ENCODE results near the gene ELL2. TPM values are rescaled to one million over a fixed set of nuclear protein-coding genes. Genes with fewer than 3 reads are reported as not detected.

The ELL2 gene
- total and polyA plus RNA-seq, 12 donors = 10.5 to 68.2 (median 27.2) TPM

DNA sequence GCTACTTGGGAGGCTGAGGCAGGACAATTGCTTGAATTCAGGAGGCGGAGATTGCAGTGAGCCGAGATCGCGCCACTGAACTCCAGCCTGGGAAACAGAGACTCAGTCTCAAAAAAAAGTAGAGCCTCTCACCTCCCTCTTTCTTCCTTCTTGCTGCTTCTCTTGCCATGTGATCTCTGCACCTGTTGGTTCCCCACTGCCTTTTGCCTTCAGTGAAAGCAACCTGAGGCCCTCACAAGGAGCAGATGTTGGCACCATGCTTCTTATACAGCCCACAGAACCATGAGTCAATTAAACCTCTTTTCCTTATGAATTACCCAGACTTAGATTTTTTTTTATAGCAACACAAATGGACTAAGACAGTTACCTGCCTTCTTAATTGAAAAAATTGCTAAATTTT lies 93.5 kb downstream of the ELL2 start:
- Histone ChIP-seq H3K4me1 (peaks cover 0 to 63% (median 16%) of the 10 kb centered on the region in 9 donors), H3K27me3 (no peaks in the 10 kb centered on the region), H3K9me3 (no peaks in the 10 kb centered on the region), H3K4me3 (no peak overlapping the region), H3K36me3 (no peaks in the 10 kb centered on the region), H3K27ac (no peak overlapping the region)
- no peak for DNase-seq
- intact Hi-C loops (cut with DNase I) = loop anchor here in 3 of 10 donors (10.0 kb wide), 3 partner anchors 87 to 737 kb away; no protein-coding TSS in a partner anchor
- ATAC-seq = no peak
- TF ChIP-seq, protein P1, sequence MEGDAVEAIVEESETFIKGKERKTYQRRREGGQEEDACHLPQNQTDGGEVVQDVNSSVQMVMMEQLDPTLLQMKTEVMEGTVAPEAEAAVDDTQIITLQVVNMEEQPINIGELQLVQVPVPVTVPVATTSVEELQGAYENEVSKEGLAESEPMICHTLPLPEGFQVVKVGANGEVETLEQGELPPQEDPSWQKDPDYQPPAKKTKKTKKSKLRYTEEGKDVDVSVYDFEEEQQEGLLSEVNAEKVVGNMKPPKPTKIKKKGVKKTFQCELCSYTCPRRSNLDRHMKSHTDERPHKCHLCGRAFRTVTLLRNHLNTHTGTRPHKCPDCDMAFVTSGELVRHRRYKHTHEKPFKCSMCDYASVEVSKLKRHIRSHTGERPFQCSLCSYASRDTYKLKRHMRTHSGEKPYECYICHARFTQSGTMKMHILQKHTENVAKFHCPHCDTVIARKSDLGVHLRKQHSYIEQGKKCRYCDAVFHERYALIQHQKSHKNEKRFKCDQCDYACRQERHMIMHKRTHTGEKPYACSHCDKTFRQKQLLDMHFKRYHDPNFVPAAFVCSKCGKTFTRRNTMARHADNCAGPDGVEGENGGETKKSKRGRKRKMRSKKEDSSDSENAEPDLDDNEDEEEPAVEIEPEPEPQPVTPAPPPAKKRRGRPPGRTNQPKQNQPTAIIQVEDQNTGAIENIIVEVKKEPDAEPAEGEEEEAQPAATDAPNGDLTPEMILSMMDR (IDR thresholded peaks at IDR 0.05) = no peak
- WGBS, 2 donors = 99% methylated on average over 4 of the region's 4 CpGs

DNA sequence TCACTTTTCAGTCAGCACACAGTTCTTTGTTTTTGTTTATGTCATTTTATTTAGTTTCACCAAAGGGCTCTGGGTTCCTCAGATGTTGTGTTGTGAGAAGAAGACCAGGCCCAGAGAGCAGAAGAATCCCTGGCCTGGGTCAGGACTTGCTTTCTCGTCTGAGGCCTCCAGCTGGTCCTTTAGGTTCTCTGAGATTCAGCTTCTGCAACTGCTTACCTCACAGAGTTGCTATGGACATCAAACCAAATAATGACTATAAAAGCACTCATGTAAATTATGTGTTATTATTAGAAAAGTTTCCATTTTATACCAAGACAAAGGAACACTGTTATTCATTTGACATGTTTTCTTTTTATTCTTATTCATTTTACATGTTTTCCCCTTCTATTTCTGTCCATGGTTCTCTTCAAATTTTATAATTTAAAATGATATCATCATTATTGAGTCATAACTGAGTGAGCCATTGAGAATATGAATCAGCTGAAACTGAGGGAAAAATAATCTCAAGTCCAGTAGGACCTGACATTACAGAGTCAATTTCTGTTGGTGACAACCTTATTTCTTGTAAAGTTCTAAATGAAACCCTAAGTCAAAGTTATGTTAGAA lies 95.1 kb downstream of the ELL2 start:
- intact Hi-C loops (cut with DNase I) = loop anchor here in 3 of 10 donors (10.0 kb wide), 3 partner anchors 88 to 738 kb away; no protein-coding TSS in a partner anchor
- WGBS, 2 donors = 80 to 85% methylated on average over 1 of the region's 1 CpG
- Histone ChIP-seq H3K27me3 (no peaks in the 10 kb centered on the region), H3K9me3 (no peaks in the 10 kb centered on the region), H3K4me1 (peaks cover 0 to 75% (median 28%) of the 10 kb centered on the region in 9 donors), H3K36me3 (no peaks in the 10 kb centered on the region), H3K27ac (peak overlapping the region in 1 of 10 donors; percentile 64), H3K4me3 (no peak overlapping the region)
- no peak for ATAC-seq
- no peak for DNase-seq
- TF ChIP-seq, protein P1 (IDR thresholded peaks at IDR 0.05) = no peak

GRCh38 chr5:95864944-95865504 lies 96.6 kb downstream of the ELL2 start:
- DNase-seq = no peak
- WGBS, 2 donors = 77 to 84% methylated on average over 6 of the region's 6 CpGs
- ATAC-seq = peak in 1 of 8 donors; percentile 18
- TF ChIP-seq, protein P1 (IDR thresholded peaks at IDR 0.05) = no peak
- Histone ChIP-seq H3K4me1 (peaks cover 3 to 75% (median 25%) of the 10 kb centered on the region in 9 donors), H3K4me3 (no peak overlapping the region), H3K9me3 (no peaks in the 10 kb centered on the region), H3K27me3 (no peaks in the 10 kb centered on the region), H3K36me3 (no peaks in the 10 kb centered on the region), H3K27ac (peak overlapping the region in 1 of 10 donors; percentile 29)
- intact Hi-C loops (cut with DNase I) = loop anchor here in 5 of 10 donors (2.0 to 10.0 kb wide), 6 partner anchors 90 to 740 kb away; partner anchors contain the start of gene ELL2 (in 1 of the 5)

- Histone ChIP-seq H3K4me3 (no peak overlapping the region), H3K36me3 (no peaks in the 10 kb centered on the region), H3K4me1 (peaks cover 3 to 75% (median 25%) of the 10 kb centered on the region in 9 donors), H3K9me3 (no peaks in the 10 kb centered on the region), H3K27me3 (no peaks in the 10 kb centered on the region), H3K27ac (peak overlapping the region in 1 of 10 donors; percentile 29)
- DNase-seq (no peak), ATAC-seq (no peak)
- intact Hi-C loops (cut with DNase I) = loop anchor here in 5 of 10 donors (2.0 to 10.0 kb wide), 6 partner anchors 90 to 740 kb away; partner anchors contain the start of gene ELL2 (in 1 of the 5)
- 96 to 100% methylated on average over 1 of the region's 1 CpG for WGBS, 2 donors
- TF ChIP-seq, protein P1 (IDR thresholded peaks at IDR 0.05) = no peak
Observed at GRCh38 chr5:95864456-95864855, 97.2 kb downstream of the ELL2 start.

All from heart right ventricle (tissue), 16 donors.